HCT116 (cell line): Measurements from ENCODE around the gene ZNF423.

Experiments
- CBX3 ChIP-seq: IDR thresholded peaks from 2 replicates; pipeline ENCODE4 v1.6.1; 2012; ENCODE audit warnings: low read depth
- CEBPB ChIP-seq: IDR thresholded peaks from 2 replicates; pipeline ENCODE4 v1.6.1; 2012; ENCODE audit warnings: low read depth
- CTCF ChIP-seq, 3 experiments: fragments of 200-600 bp in 1 of 3; sonication (generic) in 1 of 3; IDR thresholded peaks in 2 of 3; conservative IDR thresholded peaks in 1 of 3; 2 replicates each; pipeline ENCODE4 v1.5.1; 2012 to 2017; ENCODE audit warnings: low read depth in 2 of 3, low read length in 2 of 3, antibody characterized with exemption in 1 of 3, borderline replicate concordance in 1 of 3, control low read depth in 1 of 3, mild to moderate bottlenecking in 1 of 3, mixed read lengths in 1 of 3, mixed run types in 1 of 3, moderate library complexity in 1 of 3; ENCODE audit not compliant: insufficient read depth in 1 of 3
- EZH2 ChIP-seq: fragments of 200-600 bp; sonication (generic); IDR thresholded peaks from 2 replicates; pipeline ENCODE4 v1.6.1; 2017; ENCODE audit warnings: antibody characterized with exemption, mixed run types
- POLR2AphosphoS5 ChIP-seq: IDR thresholded peaks from 2 replicates; pipeline ENCODE4 v1.6.1; 2011; ENCODE audit warnings: mild to moderate bottlenecking, low read depth, low read length, moderate library complexity
- RAD21 ChIP-seq: IDR thresholded peaks from 2 replicates; pipeline ENCODE4 v1.6.1; 2012; ENCODE audit warnings: low read depth, mild to moderate bottlenecking
- REST ChIP-seq: IDR thresholded peaks from 2 replicates; pipeline ENCODE4 v1.6.1; 2012; ENCODE audit warnings: low read depth
- ZFX ChIP-seq: fragments of 450-650 bp; IDR thresholded peaks from 2 replicates; pipeline ENCODE4 v1.6.1; 2017

- no peak for TF ChIP-seq EZH2
- no peak for TF ChIP-seq CBX3
- TF ChIP-seq ZFX: no peak
- no peak for TF ChIP-seq CTCF (IDR thresholded peaks at IDR 0.05 in 2 of 3, conservative IDR thresholded peaks at IDR 0.05 in 1 of 3; ENCODE audit: borderline replicate concordance in 1 of 3, insufficient read depth in 1 of 3, low read depth in 2 of 3, low read length in 2 of 3)
- TF ChIP-seq CEBPB: no peak
- no peak for TF ChIP-seq POLR2AphosphoS5
- TF ChIP-seq RAD21: no peak
- no peak for TF ChIP-seq REST
Measured at GRCh38 chr16:49793244-49793643, 62.7 kb downstream of the ZNF423 start.
